Liver (tissue), 9 donors: ENCODE results near the gene FRAS1. TPM values are rescaled to one million over a fixed set of nuclear protein-coding genes. Genes with fewer than 3 reads are reported as not detected.
"Not testable (repeated sequence)": the region's sequence is repeated elsewhere in the genome, so short reads cannot be mapped to it uniquely, and the experiment has no call there.

ENCODE experiments used
- DNase-seq: peaks from one replicate; pipeline ENCODE4 v3.0.0-alpha.2; 2017; ENCODE audit warnings: low spot score
- H3K27ac ChIP-seq, 2 donors: one replicate each; pipeline ENCODE4 v1.7.0; 2013; ENCODE audit warnings: inconsistent platforms in 2 of 2, low read length in 2 of 2, control low read depth in 1 of 2, low read depth in 1 of 2, mild to moderate bottlenecking in 1 of 2
- H3K27me3 ChIP-seq, 4 donors: one replicate each; pipeline versions ENCODE4 v1.6.1 to v1.7.0; 2013; ENCODE audit warnings: low read length in 3 of 4, inconsistent platforms in 1 of 4, mild to moderate bottlenecking in 1 of 4, moderate library complexity in 1 of 4; ENCODE audit not compliant: control insufficient read depth in 4 of 4, insufficient read depth in 4 of 4
- H3K36me3 ChIP-seq, 4 donors: one replicate each; pipeline versions ENCODE4 v1.6.1 to v1.7.0; 2013; ENCODE audit warnings: low read length in 3 of 4, mild to moderate bottlenecking in 3 of 4, low read depth in 1 of 4, moderate library complexity in 1 of 4; ENCODE audit not compliant: control insufficient read depth in 4 of 4, insufficient read depth in 3 of 4
- H3K4me1 ChIP-seq, 4 donors: one replicate each; pipeline versions ENCODE4 v1.6.1 to v1.7.0; 2013; ENCODE audit warnings: low read length in 3 of 4, mild to moderate bottlenecking in 3 of 4, moderate library complexity in 1 of 4; ENCODE audit not compliant: control insufficient read depth in 4 of 4, insufficient read depth in 4 of 4
- H3K4me3 ChIP-seq, 3 donors: one replicate each; pipeline versions ENCODE4 v1.6.1 to v1.7.0; 2013; ENCODE audit warnings: low read length in 3 of 3, control low read depth in 1 of 3, low read depth in 1 of 3, mild to moderate bottlenecking in 1 of 3
- H3K9ac ChIP-seq, 2 donors: one replicate each; pipeline ENCODE4 v1.7.0; 2013; ENCODE audit warnings: low read length in 2 of 2, mild to moderate bottlenecking in 2 of 2, moderate library complexity in 2 of 2, control low read depth in 1 of 2, low read depth in 1 of 2
- H3K9me3 ChIP-seq, 4 donors: one replicate each; pipeline versions ENCODE4 v1.6.1 to v1.7.0; 2013; ENCODE audit warnings: low read length in 3 of 4; ENCODE audit not compliant: control insufficient read depth in 4 of 4
- EGR1 ChIP-seq, 2 donors: IDR thresholded peaks; 2 replicates each; pipeline ENCODE4 v1.6.1; 2016 to 2018; ENCODE audit warnings: antibody characterized with exemption in 2 of 2, low read depth in 2 of 2
- FOXA1 ChIP-seq: IDR thresholded peaks from 2 replicates; pipeline ENCODE4 v1.6.1; 2016; ENCODE audit warnings: antibody characterized with exemption
- FOXA2 ChIP-seq: IDR thresholded peaks from 2 replicates; pipeline ENCODE4 v1.6.1; 2016; ENCODE audit warnings: antibody characterized with exemption
- GABPA ChIP-seq, 2 donors: IDR thresholded peaks in 1 of 2; conservative IDR thresholded peaks in 1 of 2; 2 replicates each; pipeline ENCODE4 v1.6.1; 2016; ENCODE audit warnings: antibody characterized with exemption in 2 of 2, mild to moderate bottlenecking in 1 of 2, moderate library complexity in 1 of 2
- HNF4A ChIP-seq, 2 donors: conservative IDR thresholded peaks; 2 replicates each; pipeline ENCODE4 v1.6.1; 2016; ENCODE audit warnings: antibody characterized with exemption in 2 of 2, mild to moderate bottlenecking in 2 of 2
- HNF4G ChIP-seq: IDR thresholded peaks from 2 replicates; pipeline ENCODE4 v1.6.1; 2016; ENCODE audit warnings: antibody characterized with exemption
- JUND ChIP-seq, 2 donors: IDR thresholded peaks; 2 replicates each; pipeline ENCODE4 v1.6.1; 2016; ENCODE audit warnings: antibody characterized with exemption in 2 of 2
- NR2F2 ChIP-seq: IDR thresholded peaks from 2 replicates; pipeline ENCODE4 v1.6.1; 2016; ENCODE audit warnings: antibody characterized with exemption
- RAD21 ChIP-seq, 2 donors: IDR thresholded peaks; 2 replicates each; pipeline ENCODE4 v1.6.1; 2016; ENCODE audit warnings: antibody characterized with exemption in 2 of 2, mild to moderate bottlenecking in 2 of 2
- RXRA ChIP-seq, 2 donors: IDR thresholded peaks; 2 replicates each; pipeline ENCODE4 v1.6.1; 2017 to 2018; ENCODE audit warnings: antibody characterized with exemption in 2 of 2, mild to moderate bottlenecking in 1 of 2
- SP1 ChIP-seq: IDR thresholded peaks from 2 replicates; pipeline ENCODE4 v1.6.1; 2018; ENCODE audit warnings: antibody characterized with exemption, mild to moderate bottlenecking
- TAF1 ChIP-seq: conservative IDR thresholded peaks from 2 replicates; pipeline ENCODE4 v1.6.1; 2016; ENCODE audit warnings: antibody characterized with exemption, mild to moderate bottlenecking
- YY1 ChIP-seq: IDR thresholded peaks from 2 replicates; pipeline ENCODE4 v1.6.1; 2016; ENCODE audit warnings: antibody characterized with exemption, mild to moderate bottlenecking
- WGBS: extraction: QIAGEN DNeasy Blood & Tissue Kit; methylation state at CpG from one replicate; pipeline ENCODE4 v1.1.7; 2013; 5-methylcytosine and 5-hydroxymethylcytosine counted together
- polyA plus RNA-seq, 2 donors: library from polyadenylated mRNA; stranded (reverse) in 1 of 2; unstranded in 1 of 2; fragments of 200-250 nt in 1 of 2; fragments of >200 nt in 1 of 2; fragmentation: Nextera tagmentation in 1 of 2; extraction: Ambion mirVana in 1 of 2; gene quantifications; one replicate each; pipeline versions ENCODE4 v1.2.1 to v1.2.3, GENCODE V29; 2013 to 2015
- total RNA-seq, 2 donors: library from RNA; depleted of rRNA; stranded (reverse); fragments of >200 nt; gene quantifications; one replicate each; pipeline ENCODE4 v1.2.3, GENCODE V29; 2014
- TF ChIP-seq, protein P1 (sequence below): IDR thresholded peaks from 2 replicates; pipeline ENCODE4 v1.6.1; 2016; ENCODE audit warnings: antibody characterized with exemption
- TF ChIP-seq, protein P2 (sequence below): IDR thresholded peaks from 2 replicates; pipeline ENCODE4 v1.6.1; 2016; ENCODE audit warnings: antibody characterized with exemption
- TF ChIP-seq, protein P3 (sequence below): IDR thresholded peaks from 2 replicates; pipeline ENCODE4 v1.6.1; 2016; ENCODE audit warnings: antibody characterized with exemption
- TF ChIP-seq, protein P4 (sequence below): fragments of 150-350 bp; IDR thresholded peaks from 2 replicates; pipeline ENCODE4 v1.5.1; 2017; ENCODE audit warnings: improper control_type of control experiment, low read depth, low read length; ENCODE audit not compliant: missing input control
- TF ChIP-seq, protein P5 (sequence below): IDR thresholded peaks from 2 replicates; pipeline ENCODE4 v1.6.1; 2016; ENCODE audit warnings: antibody characterized with exemption, mild to moderate bottlenecking
- donor health status: healthy.
- donor health status: healthy.
- donor health status: healthy.
- donor health status: healthy.
- donor health status: healthy.

Gene FRAS1
- total and polyA plus RNA-seq, 4 donors: 0.08 to 6.0 (median 1.1) TPM

DNA sequence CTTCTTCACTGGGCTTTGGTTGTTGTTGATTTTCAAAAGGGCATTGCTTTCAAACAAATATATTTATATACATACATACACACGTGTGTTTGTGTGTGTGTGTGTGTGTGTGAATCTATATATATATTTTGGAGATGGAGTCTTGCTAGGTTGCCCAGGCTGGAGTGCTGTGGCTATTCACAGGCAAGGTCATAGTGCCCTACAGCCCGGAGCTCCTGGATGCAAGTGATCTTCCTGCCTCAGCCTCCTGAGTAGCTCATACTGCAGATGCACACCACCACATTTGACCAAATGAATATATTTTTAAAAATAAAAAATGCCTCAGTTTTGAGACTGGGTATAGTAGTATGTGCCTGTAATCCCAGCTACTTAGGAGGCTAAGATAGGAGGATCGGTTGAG is 34.4 kb downstream of the FRAS1 start (continued):
- TF ChIP-seq NR2F2 (no peak), FOXA1 (no peak), HNF4G (no peak), JUND (IDR thresholded peaks at IDR 0.05) (no peak)
- TF ChIP-seq, protein P1, sequence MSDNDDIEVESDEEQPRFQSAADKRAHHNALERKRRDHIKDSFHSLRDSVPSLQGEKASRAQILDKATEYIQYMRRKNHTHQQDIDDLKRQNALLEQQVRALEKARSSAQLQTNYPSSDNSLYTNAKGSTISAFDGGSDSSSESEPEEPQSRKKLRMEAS: no peak
- TF ChIP-seq, protein P2, sequence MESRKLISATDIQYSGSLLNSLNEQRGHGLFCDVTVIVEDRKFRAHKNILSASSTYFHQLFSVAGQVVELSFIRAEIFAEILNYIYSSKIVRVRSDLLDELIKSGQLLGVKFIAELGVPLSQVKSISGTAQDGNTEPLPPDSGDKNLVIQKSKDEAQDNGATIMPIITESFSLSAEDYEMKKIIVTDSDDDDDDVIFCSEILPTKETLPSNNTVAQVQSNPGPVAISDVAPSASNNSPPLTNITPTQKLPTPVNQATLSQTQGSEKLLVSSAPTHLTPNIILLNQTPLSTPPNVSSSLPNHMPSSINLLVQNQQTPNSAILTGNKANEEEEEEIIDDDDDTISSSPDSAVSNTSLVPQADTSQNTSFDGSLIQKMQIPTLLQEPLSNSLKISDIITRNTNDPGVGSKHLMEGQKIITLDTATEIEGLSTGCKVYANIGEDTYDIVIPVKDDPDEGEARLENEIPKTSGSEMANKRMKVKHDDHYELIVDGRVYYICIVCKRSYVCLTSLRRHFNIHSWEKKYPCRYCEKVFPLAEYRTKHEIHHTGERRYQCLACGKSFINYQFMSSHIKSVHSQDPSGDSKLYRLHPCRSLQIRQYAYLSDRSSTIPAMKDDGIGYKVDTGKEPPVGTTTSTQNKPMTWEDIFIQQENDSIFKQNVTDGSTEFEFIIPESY: no peak

DNA sequence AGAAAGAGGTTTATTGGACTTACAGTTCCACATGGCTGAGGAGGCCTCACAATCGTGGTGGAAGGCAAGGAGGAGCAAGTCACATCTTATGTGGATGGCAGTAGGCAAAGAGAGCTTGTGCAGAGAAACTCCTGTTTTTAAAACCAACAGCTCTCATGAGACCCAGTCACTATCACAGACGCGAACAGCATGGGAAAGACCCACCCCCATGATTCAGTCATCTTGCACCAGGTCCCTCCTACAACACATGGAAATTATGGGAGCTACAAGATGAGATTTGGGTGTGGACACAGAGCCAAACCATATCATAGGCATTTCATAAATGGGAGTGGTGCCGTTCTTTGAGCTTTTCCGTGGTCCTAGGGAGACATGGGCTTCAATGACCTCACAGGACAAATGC is 35.2 kb downstream of the FRAS1 start:
- 88% methylated on average over 5 of the region's 5 CpGs for WGBS
- not testable (repeated sequence) for H3K36me3 ChIP-seq, H3K27ac ChIP-seq

DNA sequence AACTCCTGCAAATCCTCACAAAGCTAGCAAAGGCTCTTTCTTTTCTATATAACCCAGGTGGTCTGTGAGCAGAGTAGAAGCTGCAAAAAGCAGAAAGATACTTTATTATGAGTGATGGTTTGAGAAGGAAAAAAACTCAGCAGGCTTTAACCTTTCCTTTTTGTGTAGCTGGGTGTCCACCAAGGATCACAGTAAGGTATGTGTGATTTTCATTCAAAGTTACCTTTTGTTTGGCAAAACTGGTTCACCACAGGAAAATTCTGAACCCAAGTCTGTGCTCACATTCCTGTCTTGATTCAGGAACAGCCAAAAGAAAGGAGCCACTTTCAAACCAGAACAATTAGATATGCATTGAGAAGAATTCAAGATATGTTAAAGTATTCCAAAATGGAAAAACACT is 35.7 kb downstream of the FRAS1 start:
- Histone ChIP-seq H3K4me1 (no peaks in the 10 kb centered on the region), H3K36me3 (no peaks in the 10 kb centered on the region), H3K9ac (no peak overlapping the region), H3K27me3 (no peaks in the 10 kb centered on the region), H3K9me3 (no peaks in the 10 kb centered on the region), H3K4me3 (no peak overlapping the region), H3K27ac (no peak overlapping the region)
- DNase-seq: no peak
- TF ChIP-seq EGR1 (IDR thresholded peaks at IDR 0.05; ENCODE audit: low read depth in 2 of 2): no peak
- TF ChIP-seq, protein P1: no peak
- TF ChIP-seq, protein P3, sequence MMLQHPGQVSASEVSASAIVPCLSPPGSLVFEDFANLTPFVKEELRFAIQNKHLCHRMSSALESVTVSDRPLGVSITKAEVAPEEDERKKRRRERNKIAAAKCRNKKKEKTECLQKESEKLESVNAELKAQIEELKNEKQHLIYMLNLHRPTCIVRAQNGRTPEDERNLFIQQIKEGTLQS: no peak
- TF ChIP-seq RXRA (IDR thresholded peaks at IDR 0.05): no peak
- TF ChIP-seq FOXA2: no peak
- no peak for TF ChIP-seq GABPA (IDR thresholded peaks at IDR 0.05 in 1 of 2, conservative IDR thresholded peaks at IDR 0.05 in 1 of 2)
- TF ChIP-seq YY1: no peak
- TF ChIP-seq JUND (IDR thresholded peaks at IDR 0.05): no peak
- TF ChIP-seq TAF1: no peak
- TF ChIP-seq NR2F2: no peak
- TF ChIP-seq HNF4G: no peak
- no peak for TF ChIP-seq FOXA1
- no peak for TF ChIP-seq SP1
- TF ChIP-seq, protein P4, sequence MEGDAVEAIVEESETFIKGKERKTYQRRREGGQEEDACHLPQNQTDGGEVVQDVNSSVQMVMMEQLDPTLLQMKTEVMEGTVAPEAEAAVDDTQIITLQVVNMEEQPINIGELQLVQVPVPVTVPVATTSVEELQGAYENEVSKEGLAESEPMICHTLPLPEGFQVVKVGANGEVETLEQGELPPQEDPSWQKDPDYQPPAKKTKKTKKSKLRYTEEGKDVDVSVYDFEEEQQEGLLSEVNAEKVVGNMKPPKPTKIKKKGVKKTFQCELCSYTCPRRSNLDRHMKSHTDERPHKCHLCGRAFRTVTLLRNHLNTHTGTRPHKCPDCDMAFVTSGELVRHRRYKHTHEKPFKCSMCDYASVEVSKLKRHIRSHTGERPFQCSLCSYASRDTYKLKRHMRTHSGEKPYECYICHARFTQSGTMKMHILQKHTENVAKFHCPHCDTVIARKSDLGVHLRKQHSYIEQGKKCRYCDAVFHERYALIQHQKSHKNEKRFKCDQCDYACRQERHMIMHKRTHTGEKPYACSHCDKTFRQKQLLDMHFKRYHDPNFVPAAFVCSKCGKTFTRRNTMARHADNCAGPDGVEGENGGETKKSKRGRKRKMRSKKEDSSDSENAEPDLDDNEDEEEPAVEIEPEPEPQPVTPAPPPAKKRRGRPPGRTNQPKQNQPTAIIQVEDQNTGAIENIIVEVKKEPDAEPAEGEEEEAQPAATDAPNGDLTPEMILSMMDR: no peak
- TF ChIP-seq RAD21 (IDR thresholded peaks at IDR 0.05): no peak
- TF ChIP-seq HNF4A (conservative IDR thresholded peaks at IDR 0.05): no peak
- TF ChIP-seq, protein P2: no peak
- TF ChIP-seq, protein P5, sequence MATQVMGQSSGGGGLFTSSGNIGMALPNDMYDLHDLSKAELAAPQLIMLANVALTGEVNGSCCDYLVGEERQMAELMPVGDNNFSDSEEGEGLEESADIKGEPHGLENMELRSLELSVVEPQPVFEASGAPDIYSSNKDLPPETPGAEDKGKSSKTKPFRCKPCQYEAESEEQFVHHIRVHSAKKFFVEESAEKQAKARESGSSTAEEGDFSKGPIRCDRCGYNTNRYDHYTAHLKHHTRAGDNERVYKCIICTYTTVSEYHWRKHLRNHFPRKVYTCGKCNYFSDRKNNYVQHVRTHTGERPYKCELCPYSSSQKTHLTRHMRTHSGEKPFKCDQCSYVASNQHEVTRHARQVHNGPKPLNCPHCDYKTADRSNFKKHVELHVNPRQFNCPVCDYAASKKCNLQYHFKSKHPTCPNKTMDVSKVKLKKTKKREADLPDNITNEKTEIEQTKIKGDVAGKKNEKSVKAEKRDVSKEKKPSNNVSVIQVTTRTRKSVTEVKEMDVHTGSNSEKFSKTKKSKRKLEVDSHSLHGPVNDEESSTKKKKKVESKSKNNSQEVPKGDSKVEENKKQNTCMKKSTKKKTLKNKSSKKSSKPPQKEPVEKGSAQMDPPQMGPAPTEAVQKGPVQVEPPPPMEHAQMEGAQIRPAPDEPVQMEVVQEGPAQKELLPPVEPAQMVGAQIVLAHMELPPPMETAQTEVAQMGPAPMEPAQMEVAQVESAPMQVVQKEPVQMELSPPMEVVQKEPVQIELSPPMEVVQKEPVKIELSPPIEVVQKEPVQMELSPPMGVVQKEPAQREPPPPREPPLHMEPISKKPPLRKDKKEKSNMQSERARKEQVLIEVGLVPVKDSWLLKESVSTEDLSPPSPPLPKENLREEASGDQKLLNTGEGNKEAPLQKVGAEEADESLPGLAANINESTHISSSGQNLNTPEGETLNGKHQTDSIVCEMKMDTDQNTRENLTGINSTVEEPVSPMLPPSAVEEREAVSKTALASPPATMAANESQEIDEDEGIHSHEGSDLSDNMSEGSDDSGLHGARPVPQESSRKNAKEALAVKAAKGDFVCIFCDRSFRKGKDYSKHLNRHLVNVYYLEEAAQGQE: no peak

More for the DNA sequence above, 35.2 kb downstream of the FRAS1 start:
- H3K9me3 ChIP-seq, H3K9ac ChIP-seq, H3K27me3 ChIP-seq, H3K4me3 ChIP-seq, DNase-seq, H3K4me1 ChIP-seq: not testable (repeated sequence)
